ENCODE results near the gene WASF2. TPM values are rescaled to one million over a fixed set of nuclear protein-coding genes. Genes with fewer than 3 reads are reported as not detected.
A peak's percentile ranks its signal among the peaks of the same experiment; 100 is the strongest.

WASF2 gene
- total RNA-seq, 1 experiment from 2014 or later: 20.7 TPM

DNA sequence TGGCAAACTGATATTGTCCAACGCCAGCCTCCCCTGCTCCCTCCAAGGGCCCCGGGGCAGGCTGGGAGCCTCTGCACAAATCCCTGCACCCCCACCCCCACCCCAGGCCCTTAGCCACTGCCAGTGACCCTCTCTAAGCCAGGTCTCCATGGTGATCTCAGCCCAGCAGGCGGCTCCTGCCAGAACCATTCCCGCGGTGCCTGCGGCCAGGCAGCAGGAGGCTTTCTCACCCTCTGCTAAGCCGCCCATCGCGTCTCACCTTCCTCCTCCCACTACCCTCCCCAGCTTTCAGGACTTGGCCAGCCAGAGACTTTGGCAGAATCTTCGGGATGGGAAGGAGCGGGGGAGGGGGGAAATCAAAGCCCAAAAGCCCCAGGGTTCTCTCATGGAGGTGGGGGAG, 46.8 kb upstream of the WASF2 start:
- POLR2A ChIA-PET (ENCODE audit: unreplicated experiment): no interaction called here
- intact Hi-C loops (cut with micrococcal nuclease): no loop called here
- TF ChIP-seq EZH2phosphoT487 (IDR thresholded peaks at IDR 0.05; ENCODE audit: borderline replicate concordance, low read length): no peak
- TF ChIP-seq EZH2 (IDR thresholded peaks at IDR 0.05; ENCODE audit: low read length, unreplicated experiment): no peak
- TF ChIP-seq, protein P1, sequence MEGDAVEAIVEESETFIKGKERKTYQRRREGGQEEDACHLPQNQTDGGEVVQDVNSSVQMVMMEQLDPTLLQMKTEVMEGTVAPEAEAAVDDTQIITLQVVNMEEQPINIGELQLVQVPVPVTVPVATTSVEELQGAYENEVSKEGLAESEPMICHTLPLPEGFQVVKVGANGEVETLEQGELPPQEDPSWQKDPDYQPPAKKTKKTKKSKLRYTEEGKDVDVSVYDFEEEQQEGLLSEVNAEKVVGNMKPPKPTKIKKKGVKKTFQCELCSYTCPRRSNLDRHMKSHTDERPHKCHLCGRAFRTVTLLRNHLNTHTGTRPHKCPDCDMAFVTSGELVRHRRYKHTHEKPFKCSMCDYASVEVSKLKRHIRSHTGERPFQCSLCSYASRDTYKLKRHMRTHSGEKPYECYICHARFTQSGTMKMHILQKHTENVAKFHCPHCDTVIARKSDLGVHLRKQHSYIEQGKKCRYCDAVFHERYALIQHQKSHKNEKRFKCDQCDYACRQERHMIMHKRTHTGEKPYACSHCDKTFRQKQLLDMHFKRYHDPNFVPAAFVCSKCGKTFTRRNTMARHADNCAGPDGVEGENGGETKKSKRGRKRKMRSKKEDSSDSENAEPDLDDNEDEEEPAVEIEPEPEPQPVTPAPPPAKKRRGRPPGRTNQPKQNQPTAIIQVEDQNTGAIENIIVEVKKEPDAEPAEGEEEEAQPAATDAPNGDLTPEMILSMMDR (conservative IDR thresholded peaks at IDR 0.05; ENCODE audit: low read depth, low read length): no peak
- Histone ChIP-seq H3K9me2 (replicated peaks; ENCODE audit: low read length) (no peaks in the 10 kb centered on the region), H3K9ac (ENCODE audit: low read length) (peak overlapping the region; percentile 99), H3K4me3 (ENCODE audit: low read length) (no peak overlapping the region), H2AFZ (ENCODE audit: low read length) (no peak overlapping the region), H4K20me1 (ENCODE audit: low read length) (no peaks in the 10 kb centered on the region), H3K27me3 (ENCODE audit: low read length) (no peaks in the 10 kb centered on the region), H3K79me2 (ENCODE audit: low read length) (peaks cover 13% of the 10 kb centered on the region), H3K4me2 (ENCODE audit: low read length) (no peak overlapping the region), H3K4me1 (ENCODE audit: insufficient read depth, low read length) (peaks cover 48% of the 10 kb centered on the region), H3K27ac (ENCODE audit: low read length) (peak overlapping the region; percentile 100), H3K36me3 (ENCODE audit: low read depth, low read length) (peaks cover 10% of the 10 kb centered on the region; the same call in 1 of the 2 replicates), H3F3A (ENCODE audit: low read length, unreplicated experiment) (peaks cover 18% of the 10 kb centered on the region), H3K9me3 (ENCODE audit: low read length) (no peaks in the 10 kb centered on the region)
- CTCF ChIA-PET: no interaction called here
- no TSS peak for BruUV-seq (replicated peaks)
- DNase-seq (no peak), ATAC-seq (no peak)

DNA sequence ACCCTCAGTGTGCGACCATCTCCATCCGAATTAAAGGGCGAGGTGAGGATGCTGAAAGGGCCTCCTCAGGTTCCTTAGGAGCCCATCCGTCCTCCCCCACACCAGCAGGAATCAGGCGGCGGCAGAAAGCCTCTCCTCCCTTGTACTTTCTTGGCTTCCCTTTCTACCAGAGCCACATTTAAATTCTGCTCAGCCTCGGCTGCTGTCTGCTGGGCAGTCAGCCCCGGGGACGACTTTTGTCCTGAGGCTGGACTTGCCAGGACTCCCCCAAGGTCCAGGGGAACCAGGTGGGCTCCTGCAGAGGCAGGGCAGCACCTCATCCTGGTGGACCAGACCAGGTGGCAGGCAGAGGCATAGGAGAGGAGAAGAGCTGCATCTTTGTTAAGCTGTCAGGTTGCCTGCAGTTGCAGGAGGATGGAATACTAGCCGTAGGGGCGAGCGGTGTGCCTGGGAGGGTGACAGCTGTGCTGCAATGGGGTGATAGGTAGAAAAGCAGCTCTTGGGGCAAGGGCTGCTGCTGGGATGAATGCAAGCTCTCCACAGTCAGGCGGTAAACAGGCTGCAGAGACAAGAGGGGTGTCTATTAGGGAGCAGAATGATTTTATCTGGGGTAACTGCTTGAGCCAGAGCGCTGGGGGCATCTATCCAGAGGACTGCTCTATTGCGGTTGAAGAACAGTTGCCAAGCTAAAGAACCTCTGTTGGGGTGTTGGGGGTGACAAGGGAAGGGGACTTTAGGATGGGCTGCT, 46.2 kb upstream of the WASF2 start:
- peak overlapping the region; percentile 19 for H3K27ac ChIP-seq (ENCODE audit: low read length)
- H3K9me3 ChIP-seq (ENCODE audit: low read length): no peaks in the 10 kb centered on the region
- H3K4me1 ChIP-seq (ENCODE audit: insufficient read depth, low read length): peaks cover 42% of the 10 kb centered on the region

More for the DNA sequence above, 46.2 kb upstream of the WASF2 start:
- intact Hi-C loops (cut with micrococcal nuclease): no loop called here
- no TSS peak for BruUV-seq (replicated peaks)
- TF ChIP-seq EZH2 (IDR thresholded peaks at IDR 0.05; ENCODE audit: low read length, unreplicated experiment): no peak
- TF ChIP-seq, protein P1 (conservative IDR thresholded peaks at IDR 0.05; ENCODE audit: low read depth, low read length): no peak
- TF ChIP-seq EZH2phosphoT487 (IDR thresholded peaks at IDR 0.05; ENCODE audit: borderline replicate concordance, low read length): no peak
- DNase-seq (no peak), ATAC-seq (no peak)
- no peak overlapping the region for H3K9ac ChIP-seq (ENCODE audit: low read length)
- peaks cover 13% of the 10 kb centered on the region for H3K79me2 ChIP-seq (ENCODE audit: low read length)
- H2AFZ ChIP-seq (ENCODE audit: low read length): no peak overlapping the region
- H3K9me2 ChIP-seq (replicated peaks; ENCODE audit: low read length): no peaks in the 10 kb centered on the region
- peaks cover 17% of the 10 kb centered on the region for H3F3A ChIP-seq (ENCODE audit: low read length, unreplicated experiment)
- H3K36me3 ChIP-seq (ENCODE audit: low read depth, low read length): peaks cover 10% of the 10 kb centered on the region; the same call in 1 of the 2 replicates
- ChIA-PET CTCF (no interaction called here), POLR2A (ENCODE audit: unreplicated experiment) (no interaction called here)
- no peaks in the 10 kb centered on the region for H4K20me1 ChIP-seq (ENCODE audit: low read length)
- H3K27me3 ChIP-seq (ENCODE audit: low read length): no peaks in the 10 kb centered on the region
- no peak overlapping the region for H3K4me2 ChIP-seq (ENCODE audit: low read length)
- H3K4me3 ChIP-seq (ENCODE audit: low read length): no peak overlapping the region

Measured in PC-3 (cell line).